Gastroesophageal sphincter (tissue), 3 donors: ENCODE measurements around the gene PWP2.
"Not testable (repeated sequence)": the region's sequence is repeated elsewhere in the genome, so short reads cannot be mapped to it uniquely, and the experiment has no call there.

ENCODE experiments used
- CTCF ChIP-seq, 4 experiments: fragments of 200-600 bp in 2 of 4; fragments of 450-650 bp in 2 of 4; sonication (generic) in 1 of 4; IDR thresholded peaks; one replicate each; pipeline ENCODE4 v1.5.1; 2017 to 2019; ENCODE audit warnings: antibody characterized with exemption in 4 of 4, mild to moderate bottlenecking in 2 of 4, moderate library complexity in 2 of 4
- POLR2AphosphoS5 ChIP-seq: sonication (generic); formaldehyde crosslinking; IDR thresholded peaks from one replicate; pipeline ENCODE4 v1.6.1; 2017; ENCODE audit warnings: antibody characterized with exemption

GRCh38 chr21:44150255-44150654 is 43.1 kb downstream of the PWP2 start:
- TF ChIP-seq CTCF (IDR thresholded peaks at IDR 0.05); POLR2AphosphoS5: not testable (repeated sequence)
